Measurements from ENCODE around the gene CA10. TPM values are rescaled to one million over a fixed set of nuclear protein-coding genes. Genes with fewer than 3 reads are reported as not detected.

CA10 gene
- total and polyA plus RNA-seq, 2 donors (not counting 3 experiments of a cell fraction or from before 2014, with no cell fraction given): not detected

DNA sequence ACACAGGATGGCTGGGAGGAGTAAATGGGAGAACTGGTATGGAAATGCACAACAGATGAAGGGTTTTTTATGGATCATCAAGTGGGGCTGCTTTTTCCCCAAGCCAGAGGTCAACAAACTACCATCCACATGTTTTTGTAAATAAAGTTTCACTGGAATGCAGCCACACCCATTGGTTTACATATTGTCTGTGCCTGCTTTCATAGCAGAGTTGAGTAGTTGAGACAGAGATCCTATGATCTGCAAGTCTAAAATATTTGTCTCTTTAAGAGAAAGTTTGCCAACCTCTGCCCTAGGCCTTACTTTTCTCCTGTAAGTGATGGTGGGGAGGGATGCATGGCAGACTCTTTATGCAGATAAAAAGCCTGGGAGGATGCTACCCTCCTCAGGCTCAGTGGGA is 341.4 kb downstream of the CA10 start:
- no peaks in the 10 kb centered on the region for H3K79me2 ChIP-seq (ENCODE audit: control insufficient read depth, insufficient read depth, low read length)
- H3K4me3 ChIP-seq (replicated peaks in 1 of 3; ENCODE audit: insufficient read depth in 1 of 3, low read depth in 1 of 3, low read length in 3 of 3): no peak overlapping the region
- H4K20me1 ChIP-seq (replicated peaks; ENCODE audit: control insufficient read depth, extremely low read depth, insufficient read depth, low read length): no peaks in the 10 kb centered on the region
- BruUV-seq (replicated peaks): no TSS peak
- intact Hi-C loops (cut with micrococcal nuclease): no loop called here
- no peaks in the 10 kb centered on the region for H3K27me3 ChIP-seq (ENCODE audit: control insufficient read depth in 2 of 2, insufficient read depth in 2 of 2, low read length in 2 of 2)
- FAIRE-seq (no peak), DNase-seq (ENCODE audit: low read depth, low spot score) (no peak)
- H3K27ac ChIP-seq (ENCODE audit: insufficient read depth, low read depth, low read length): no peak overlapping the region
- H3K9me1 ChIP-seq (replicated peaks; ENCODE audit: control insufficient read depth, extremely low read depth, insufficient read depth, low read length): no peaks in the 10 kb centered on the region
- dilution Hi-C loops (cut with MboI; ENCODE audit: extremely low pct_ligation_motif_present, low sequenced_read_pairs): no loop called here
- H3K4me2 ChIP-seq (ENCODE audit: insufficient read depth, low read length): no peak overlapping the region
- POLR2A ChIA-PET: no interaction called here
- H3K36me3 ChIP-seq (ENCODE audit: control insufficient read depth in 2 of 2, extremely low read depth in 1 of 2, insufficient read depth in 2 of 2, low read length in 2 of 2): no peaks in the 10 kb centered on the region
- CTCF ChIA-PET: no interaction called here
- H3K9ac ChIP-seq (replicated peaks; ENCODE audit: extremely low read depth, insufficient read depth, low read length): no peak overlapping the region
- no peak for TF ChIP-seq POLR2A (IDR thresholded peaks at IDR 0.05; ENCODE audit: low read depth, low read length)
- TF ChIP-seq POLR2AphosphoS5 (IDR thresholded peaks at IDR 0.05; ENCODE audit: insufficient read depth, low read depth, low read length): no peak
- TF ChIP-seq, protein P1, sequence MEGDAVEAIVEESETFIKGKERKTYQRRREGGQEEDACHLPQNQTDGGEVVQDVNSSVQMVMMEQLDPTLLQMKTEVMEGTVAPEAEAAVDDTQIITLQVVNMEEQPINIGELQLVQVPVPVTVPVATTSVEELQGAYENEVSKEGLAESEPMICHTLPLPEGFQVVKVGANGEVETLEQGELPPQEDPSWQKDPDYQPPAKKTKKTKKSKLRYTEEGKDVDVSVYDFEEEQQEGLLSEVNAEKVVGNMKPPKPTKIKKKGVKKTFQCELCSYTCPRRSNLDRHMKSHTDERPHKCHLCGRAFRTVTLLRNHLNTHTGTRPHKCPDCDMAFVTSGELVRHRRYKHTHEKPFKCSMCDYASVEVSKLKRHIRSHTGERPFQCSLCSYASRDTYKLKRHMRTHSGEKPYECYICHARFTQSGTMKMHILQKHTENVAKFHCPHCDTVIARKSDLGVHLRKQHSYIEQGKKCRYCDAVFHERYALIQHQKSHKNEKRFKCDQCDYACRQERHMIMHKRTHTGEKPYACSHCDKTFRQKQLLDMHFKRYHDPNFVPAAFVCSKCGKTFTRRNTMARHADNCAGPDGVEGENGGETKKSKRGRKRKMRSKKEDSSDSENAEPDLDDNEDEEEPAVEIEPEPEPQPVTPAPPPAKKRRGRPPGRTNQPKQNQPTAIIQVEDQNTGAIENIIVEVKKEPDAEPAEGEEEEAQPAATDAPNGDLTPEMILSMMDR (IDR thresholded peaks at IDR 0.05; ENCODE audit: extremely low read depth in 1 of 2, insufficient read depth in 1 of 2, low read depth in 1 of 2, low read length in 2 of 2): no peak
- no peaks in the 10 kb centered on the region for H3K9me3 ChIP-seq (replicated peaks; ENCODE audit: control insufficient read depth, insufficient read depth, low read length)
- no peak overlapping the region for H2AFZ ChIP-seq (ENCODE audit: low read depth, low read length)
- H3K4me1 ChIP-seq (ENCODE audit: control insufficient read depth, extremely low read depth, insufficient read depth, low read length): no peaks in the 10 kb centered on the region

- Histone ChIP-seq H3K79me2 (ENCODE audit: control insufficient read depth, insufficient read depth, low read length) (no peaks in the 10 kb centered on the region), H3K4me2 (ENCODE audit: insufficient read depth, low read length) (no peak overlapping the region), H3K9me3 (replicated peaks; ENCODE audit: control insufficient read depth, insufficient read depth, low read length) (no peaks in the 10 kb centered on the region), H3K4me3 (replicated peaks in 1 of 3; ENCODE audit: insufficient read depth in 1 of 3, low read depth in 1 of 3, low read length in 3 of 3) (no peak overlapping the region), H3K4me1 (ENCODE audit: control insufficient read depth, extremely low read depth, insufficient read depth, low read length) (no peaks in the 10 kb centered on the region), H3K9me1 (replicated peaks; ENCODE audit: control insufficient read depth, extremely low read depth, insufficient read depth, low read length) (no peaks in the 10 kb centered on the region), H4K20me1 (replicated peaks; ENCODE audit: control insufficient read depth, extremely low read depth, insufficient read depth, low read length) (no peaks in the 10 kb centered on the region), H3K9ac (replicated peaks; ENCODE audit: extremely low read depth, insufficient read depth, low read length) (no peak overlapping the region), H2AFZ (ENCODE audit: low read depth, low read length) (no peak overlapping the region), H3K27ac (ENCODE audit: insufficient read depth, low read depth, low read length) (no peak overlapping the region), H3K27me3 (ENCODE audit: control insufficient read depth in 2 of 2, insufficient read depth in 2 of 2, low read length in 2 of 2) (no peaks in the 10 kb centered on the region), H3K36me3 (ENCODE audit: control insufficient read depth in 2 of 2, extremely low read depth in 1 of 2, insufficient read depth in 2 of 2, low read length in 2 of 2) (no peaks in the 10 kb centered on the region)
- POLR2A ChIA-PET: no interaction called here
- TF ChIP-seq, protein P1 (IDR thresholded peaks at IDR 0.05; ENCODE audit: extremely low read depth in 1 of 2, insufficient read depth in 1 of 2, low read depth in 1 of 2, low read length in 2 of 2): no peak
- TF ChIP-seq MYC (IDR thresholded peaks at IDR 0.05; ENCODE audit: low read depth, low read length) (no peak), POLR2AphosphoS5 (IDR thresholded peaks at IDR 0.05; ENCODE audit: insufficient read depth, low read depth, low read length) (no peak), FOS (IDR thresholded peaks at IDR 0.05; ENCODE audit: borderline replicate concordance, insufficient read depth, low read length) (no peak), EZH2 (IDR thresholded peaks at IDR 0.05; ENCODE audit: borderline replicate concordance, low read depth, low read length, severe bottlenecking) (no peak), JUN (IDR thresholded peaks at IDR 0.05; ENCODE audit: borderline replicate concordance, insufficient read depth, insufficient read length, low read depth) (no peak), GATA2 (IDR thresholded peaks at IDR 0.05; ENCODE audit: insufficient read depth, insufficient read length, low read depth, low read length) (no peak), POLR2A (IDR thresholded peaks at IDR 0.05; ENCODE audit: low read depth, low read length) (no peak)
- TF ChIP-seq, protein P2, sequence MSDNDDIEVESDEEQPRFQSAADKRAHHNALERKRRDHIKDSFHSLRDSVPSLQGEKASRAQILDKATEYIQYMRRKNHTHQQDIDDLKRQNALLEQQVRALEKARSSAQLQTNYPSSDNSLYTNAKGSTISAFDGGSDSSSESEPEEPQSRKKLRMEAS (IDR thresholded peaks at IDR 0.05; ENCODE audit: insufficient read depth, insufficient read length): no peak
- dilution Hi-C loops (cut with MboI; ENCODE audit: extremely low pct_ligation_motif_present, low sequenced_read_pairs) (no loop called here), intact Hi-C loops (cut with micrococcal nuclease) (no loop called here)
- CTCF ChIA-PET: no interaction called here
- DNase-seq (ENCODE audit: low read depth, low spot score) (no peak), FAIRE-seq (no peak)
- BruUV-seq (replicated peaks): no TSS peak
These were observed 343.4 kb downstream of the CA10 start for GRCh38 chr17:51815097-51815496.
